ENCODE results near the gene FIGNL2. TPM values are rescaled to one million over a fixed set of nuclear protein-coding genes. Genes with fewer than 3 reads are reported as not detected.

The FIGNL2 gene
- total and polyA plus RNA-seq, 4 donors = 0.06 to 0.70 (median 0.33) TPM

GRCh38 chr12:51879102-51879501, 30.6 kb upstream of the FIGNL2 start:
- no peaks in the 10 kb centered on the region for H3K36me3 ChIP-seq (ENCODE audit: control insufficient read depth in 4 of 4, insufficient read depth in 3 of 4, low read depth in 1 of 4, low read length in 3 of 4)
- no peaks in the 10 kb centered on the region for H3K27me3 ChIP-seq (ENCODE audit: control insufficient read depth in 4 of 4, insufficient read depth in 4 of 4, low read length in 3 of 4)
- no peaks in the 10 kb centered on the region for H3K4me1 ChIP-seq (ENCODE audit: control insufficient read depth in 4 of 4, insufficient read depth in 4 of 4, low read length in 3 of 4)
- no peak overlapping the region for H3K27ac ChIP-seq (ENCODE audit: low read depth in 1 of 2, low read length in 2 of 2)
- no peak overlapping the region for H3K4me3 ChIP-seq (ENCODE audit: low read depth in 1 of 3, low read length in 3 of 3)
- H3K9me3 ChIP-seq (ENCODE audit: control insufficient read depth in 4 of 4, low read length in 3 of 4) = no peaks in the 10 kb centered on the region
- 92% methylated on average over 3 of the region's 3 CpGs for WGBS
- TF ChIP-seq EGR1 (IDR thresholded peaks at IDR 0.05; ENCODE audit: low read depth in 2 of 2) (no peak), SP1 (IDR thresholded peaks at IDR 0.05) (no peak), HNF4G (IDR thresholded peaks at IDR 0.05) (no peak), GABPA (IDR thresholded peaks at IDR 0.05 in 1 of 2, conservative IDR thresholded peaks at IDR 0.05 in 1 of 2) (no peak), RAD21 (IDR thresholded peaks at IDR 0.05) (no peak), FOXA1 (IDR thresholded peaks at IDR 0.05) (no peak), HNF4A (conservative IDR thresholded peaks at IDR 0.05) (no peak), TAF1 (conservative IDR thresholded peaks at IDR 0.05) (no peak), FOXA2 (IDR thresholded peaks at IDR 0.05) (no peak)
- H3K9ac ChIP-seq (ENCODE audit: low read depth in 1 of 2, low read length in 2 of 2) = no peak overlapping the region
- no peak for DNase-seq (ENCODE audit: low spot score)

DNA sequence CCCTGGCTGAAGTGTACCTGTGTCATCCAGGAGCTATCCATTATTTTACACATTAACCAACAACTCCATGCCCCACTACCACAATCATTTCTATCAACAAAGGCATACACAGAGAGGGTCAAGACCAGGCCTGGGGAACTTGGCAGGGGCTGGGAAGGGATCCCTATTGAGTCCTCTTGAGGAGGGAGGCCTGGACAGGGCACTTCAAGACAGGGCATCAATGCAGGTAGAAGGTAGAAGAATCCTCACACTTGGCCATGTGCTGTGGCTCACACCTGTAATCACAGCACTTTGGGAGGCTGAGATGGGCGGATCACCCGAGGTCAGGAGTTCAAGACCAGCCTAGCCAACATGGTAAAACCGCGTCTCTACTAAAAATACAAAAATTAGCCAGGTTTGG, 26.0 kb upstream of the FIGNL2 start:
- no peaks in the 10 kb centered on the region for H3K36me3 ChIP-seq (ENCODE audit: control insufficient read depth in 4 of 4, insufficient read depth in 3 of 4, low read depth in 1 of 4, low read length in 3 of 4)
- WGBS = 78% methylated on average over 4 of the region's 4 CpGs
- peaks cover 0 to under 1% (median 0%) of the 10 kb centered on the region in 4 donors for H3K4me1 ChIP-seq (ENCODE audit: control insufficient read depth in 4 of 4, insufficient read depth in 4 of 4, low read length in 3 of 4)
- H3K27me3 ChIP-seq (ENCODE audit: control insufficient read depth in 4 of 4, insufficient read depth in 4 of 4, low read length in 3 of 4) = peaks cover 0 to 2% (median 0%) of the 10 kb centered on the region in 4 donors
- TF ChIP-seq, protein P1, sequence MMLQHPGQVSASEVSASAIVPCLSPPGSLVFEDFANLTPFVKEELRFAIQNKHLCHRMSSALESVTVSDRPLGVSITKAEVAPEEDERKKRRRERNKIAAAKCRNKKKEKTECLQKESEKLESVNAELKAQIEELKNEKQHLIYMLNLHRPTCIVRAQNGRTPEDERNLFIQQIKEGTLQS (IDR thresholded peaks at IDR 0.05) = no peak
- TF ChIP-seq HNF4G (IDR thresholded peaks at IDR 0.05) (no peak), YY1 (IDR thresholded peaks at IDR 0.05) (no peak), HNF4A (conservative IDR thresholded peaks at IDR 0.05) (no peak), FOXA1 (IDR thresholded peaks at IDR 0.05) (no peak), RXRA (IDR thresholded peaks at IDR 0.05) (no peak), GABPA (IDR thresholded peaks at IDR 0.05 in 1 of 2, conservative IDR thresholded peaks at IDR 0.05 in 1 of 2) (no peak), ZBTB33 (IDR thresholded peaks at IDR 0.05) (no peak), RAD21 (IDR thresholded peaks at IDR 0.05) (no peak)
- TF ChIP-seq, protein P2, sequence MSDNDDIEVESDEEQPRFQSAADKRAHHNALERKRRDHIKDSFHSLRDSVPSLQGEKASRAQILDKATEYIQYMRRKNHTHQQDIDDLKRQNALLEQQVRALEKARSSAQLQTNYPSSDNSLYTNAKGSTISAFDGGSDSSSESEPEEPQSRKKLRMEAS (IDR thresholded peaks at IDR 0.05) = no peak
- TF ChIP-seq, protein P3, sequence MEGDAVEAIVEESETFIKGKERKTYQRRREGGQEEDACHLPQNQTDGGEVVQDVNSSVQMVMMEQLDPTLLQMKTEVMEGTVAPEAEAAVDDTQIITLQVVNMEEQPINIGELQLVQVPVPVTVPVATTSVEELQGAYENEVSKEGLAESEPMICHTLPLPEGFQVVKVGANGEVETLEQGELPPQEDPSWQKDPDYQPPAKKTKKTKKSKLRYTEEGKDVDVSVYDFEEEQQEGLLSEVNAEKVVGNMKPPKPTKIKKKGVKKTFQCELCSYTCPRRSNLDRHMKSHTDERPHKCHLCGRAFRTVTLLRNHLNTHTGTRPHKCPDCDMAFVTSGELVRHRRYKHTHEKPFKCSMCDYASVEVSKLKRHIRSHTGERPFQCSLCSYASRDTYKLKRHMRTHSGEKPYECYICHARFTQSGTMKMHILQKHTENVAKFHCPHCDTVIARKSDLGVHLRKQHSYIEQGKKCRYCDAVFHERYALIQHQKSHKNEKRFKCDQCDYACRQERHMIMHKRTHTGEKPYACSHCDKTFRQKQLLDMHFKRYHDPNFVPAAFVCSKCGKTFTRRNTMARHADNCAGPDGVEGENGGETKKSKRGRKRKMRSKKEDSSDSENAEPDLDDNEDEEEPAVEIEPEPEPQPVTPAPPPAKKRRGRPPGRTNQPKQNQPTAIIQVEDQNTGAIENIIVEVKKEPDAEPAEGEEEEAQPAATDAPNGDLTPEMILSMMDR (IDR thresholded peaks at IDR 0.05; ENCODE audit: low read depth, low read length, missing input control) = no peak
- no peak overlapping the region for H3K9ac ChIP-seq (ENCODE audit: low read depth in 1 of 2, low read length in 2 of 2)
- H3K27ac ChIP-seq (ENCODE audit: low read depth in 1 of 2, low read length in 2 of 2) = no peak overlapping the region
- H3K9me3 ChIP-seq (ENCODE audit: control insufficient read depth in 4 of 4, low read length in 3 of 4) = no peaks in the 10 kb centered on the region
- no peak overlapping the region for H3K4me3 ChIP-seq (ENCODE audit: low read depth in 1 of 3, low read length in 3 of 3)
- DNase-seq (ENCODE audit: low spot score) = no peak

DNA sequence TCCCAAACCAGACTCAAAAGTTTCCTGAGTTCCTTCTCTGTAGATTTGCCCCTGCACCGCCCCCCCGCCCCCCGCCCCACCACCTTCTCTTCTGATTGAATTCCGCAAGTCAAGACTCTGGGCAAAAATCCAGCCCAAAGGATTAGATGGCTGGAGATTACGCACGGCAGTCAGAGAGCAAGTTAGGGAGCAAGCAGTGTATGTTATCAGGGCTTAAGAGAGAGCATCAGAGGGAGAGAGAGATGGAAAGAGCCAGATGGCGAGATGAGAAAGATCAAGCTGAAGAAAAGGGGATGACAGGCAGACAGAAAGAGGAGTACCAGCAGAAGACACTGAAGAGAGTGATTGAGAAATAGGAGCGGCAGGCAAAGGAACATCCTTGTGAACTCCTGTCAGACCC, 25.5 kb upstream of the FIGNL2 start:
- Histone ChIP-seq H3K27me3 (ENCODE audit: control insufficient read depth in 4 of 4, insufficient read depth in 4 of 4, low read length in 3 of 4) (peaks cover 0 to 2% (median 0%) of the 10 kb centered on the region in 4 donors), H3K4me1 (ENCODE audit: control insufficient read depth in 4 of 4, insufficient read depth in 4 of 4, low read length in 3 of 4) (peaks cover 0 to 6% (median 2%) of the 10 kb centered on the region in 4 donors), H3K27ac (ENCODE audit: low read depth in 1 of 2, low read length in 2 of 2) (no peak overlapping the region), H3K9me3 (ENCODE audit: control insufficient read depth in 4 of 4, low read length in 3 of 4) (no peaks in the 10 kb centered on the region), H3K9ac (ENCODE audit: low read depth in 1 of 2, low read length in 2 of 2) (no peak overlapping the region), H3K36me3 (ENCODE audit: control insufficient read depth in 4 of 4, insufficient read depth in 3 of 4, low read depth in 1 of 4, low read length in 3 of 4) (no peaks in the 10 kb centered on the region), H3K4me3 (ENCODE audit: low read depth in 1 of 3, low read length in 3 of 3) (no peak overlapping the region)
- WGBS = 78% methylated on average over 8 of the region's 8 CpGs
- no peak for DNase-seq (ENCODE audit: low spot score)
- TF ChIP-seq ZBTB33 (IDR thresholded peaks at IDR 0.05) = no peak
- TF ChIP-seq TAF1 (conservative IDR thresholded peaks at IDR 0.05) = no peak
- TF ChIP-seq EGR1 (IDR thresholded peaks at IDR 0.05; ENCODE audit: low read depth in 2 of 2) = no peak
- no peak for TF ChIP-seq JUND (IDR thresholded peaks at IDR 0.05)
- no peak for TF ChIP-seq FOXA1 (IDR thresholded peaks at IDR 0.05)
- TF ChIP-seq RAD21 (IDR thresholded peaks at IDR 0.05) = no peak
- TF ChIP-seq, protein P3 (IDR thresholded peaks at IDR 0.05; ENCODE audit: low read depth, low read length, missing input control) = no peak
- no peak for TF ChIP-seq HNF4G (IDR thresholded peaks at IDR 0.05)
